RPMI8226 (cell line): ENCODE measurements around the gene C13orf46.

Source experiments
- DNase-seq: peaks from one replicate; pipeline ENCODE4 v3.0.0-alpha.2; 2015

C13orf46 gene

DNA sequence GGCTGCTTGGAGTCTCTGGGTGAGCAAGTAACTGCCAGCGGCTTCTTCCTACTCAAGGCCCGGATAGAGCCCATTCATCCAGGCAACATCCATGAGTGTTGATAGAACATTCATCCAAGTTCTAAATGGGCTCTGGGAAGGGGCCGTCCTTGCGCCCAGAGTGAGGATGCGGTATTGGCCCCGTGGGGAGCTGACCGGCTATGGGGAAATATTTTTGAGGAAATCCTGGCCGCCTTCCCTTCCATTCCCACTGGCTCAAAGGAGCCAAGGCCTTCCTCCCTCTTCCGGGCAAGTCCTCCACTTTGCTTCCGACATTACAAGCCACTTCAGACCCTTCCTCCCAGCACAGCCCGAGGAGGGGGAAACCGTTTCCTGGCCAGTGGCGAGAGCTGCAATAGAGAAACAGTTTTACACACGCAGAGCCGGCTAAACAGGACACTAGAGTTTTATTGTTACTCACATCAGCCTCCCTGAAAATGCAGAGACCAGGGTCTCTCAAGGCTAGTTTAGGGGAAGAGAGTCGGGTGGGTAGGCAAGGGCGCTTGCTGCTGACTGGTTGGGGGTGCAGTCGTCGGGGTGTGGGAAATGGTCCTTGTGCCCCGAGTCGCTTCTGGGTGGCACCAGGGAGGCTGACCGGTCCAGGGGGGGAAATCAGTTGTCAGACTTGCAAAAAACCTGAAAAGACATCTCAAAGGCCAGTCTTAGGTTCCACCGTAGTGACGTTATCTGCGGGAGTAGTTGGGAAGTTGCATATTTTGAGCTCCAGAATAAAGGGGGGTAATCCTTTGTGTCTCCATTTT lies 37.5 kb downstream of the C13orf46 start:
- DNase-seq, result no peak

DNA sequence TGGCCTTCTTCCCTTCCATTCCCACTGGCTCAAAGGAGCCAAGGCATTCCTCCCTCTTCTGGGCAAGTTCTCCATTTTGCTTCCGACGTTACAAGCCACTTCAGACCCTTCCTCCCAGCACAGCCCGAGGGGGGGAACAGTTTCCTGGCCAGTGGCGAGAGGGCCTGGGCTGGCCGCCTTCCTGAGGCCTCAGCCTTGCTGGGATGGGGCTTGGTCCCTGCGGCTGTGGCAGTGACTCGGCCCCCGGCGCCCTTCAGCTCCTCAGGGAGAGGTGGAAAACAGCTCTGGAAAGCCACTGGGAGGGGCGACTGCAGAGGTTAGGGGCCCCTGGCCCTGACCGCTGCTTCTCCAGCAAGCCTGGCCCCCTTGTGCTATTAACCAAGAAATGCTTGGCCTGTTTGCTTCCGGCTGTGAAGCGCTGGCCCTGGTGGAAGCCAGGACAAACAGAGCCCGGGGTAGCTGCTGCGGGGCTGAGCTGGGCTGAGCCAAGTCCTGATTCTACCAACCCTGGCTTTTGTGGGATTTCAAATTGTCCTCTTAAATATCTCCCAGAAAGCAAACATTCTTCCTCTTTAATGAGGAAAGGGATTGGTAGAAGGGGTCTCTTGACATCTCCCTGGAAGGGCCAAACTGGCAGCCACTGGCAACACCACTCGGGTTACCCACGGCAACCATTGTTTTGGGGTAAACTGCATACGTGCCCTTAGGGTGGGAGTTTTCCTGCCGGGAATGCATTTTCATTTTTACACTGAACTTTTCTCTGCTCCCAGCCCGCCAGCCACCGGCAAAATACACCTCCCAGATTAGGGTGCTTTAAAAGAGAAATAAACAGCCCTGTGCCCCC lies 38.7 kb downstream of the C13orf46 start:
- DNase-seq, result no peak

DNA sequence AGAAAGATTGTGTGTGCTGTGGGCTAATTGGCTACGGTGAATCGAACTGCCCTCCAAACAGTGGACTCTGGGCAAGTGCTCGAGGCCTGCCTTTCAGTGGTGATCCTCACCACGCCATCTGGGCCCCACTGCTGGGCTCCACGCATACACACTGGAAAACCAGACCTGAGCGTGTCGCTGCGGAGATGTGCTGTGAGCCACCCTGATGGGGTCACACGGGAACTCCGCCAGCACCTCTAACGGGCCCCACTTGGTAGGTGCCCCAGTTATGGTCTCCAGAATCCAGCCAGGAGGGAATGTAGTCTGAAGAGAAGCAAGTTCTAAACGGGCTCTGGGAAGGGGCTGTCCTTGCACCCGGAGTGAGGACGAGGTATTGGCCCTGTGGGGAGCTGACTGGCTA lies 39.3 kb downstream of the C13orf46 start:
- no peak for DNase-seq

DNA sequence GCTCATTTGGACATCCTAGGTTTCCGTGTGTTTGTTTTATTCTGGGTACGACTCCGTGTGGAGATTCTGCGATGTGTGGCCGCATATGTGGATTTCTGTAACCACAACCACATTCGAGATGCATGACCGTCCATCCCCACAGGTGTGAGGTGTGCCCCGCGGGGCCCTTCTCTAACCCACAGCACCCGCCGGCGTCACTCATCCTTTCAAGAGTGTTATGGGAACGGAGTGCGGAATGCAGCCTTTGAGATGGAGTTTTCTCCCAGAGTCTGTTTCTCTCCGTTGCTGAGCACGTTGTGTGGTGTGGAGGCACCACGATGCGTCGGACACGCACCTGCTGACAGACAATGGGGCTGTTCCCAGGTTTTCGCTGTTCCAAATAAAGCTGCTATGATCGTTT lies 40.0 kb downstream of the C13orf46 start:
- DNase-seq, result no peak

DNA sequence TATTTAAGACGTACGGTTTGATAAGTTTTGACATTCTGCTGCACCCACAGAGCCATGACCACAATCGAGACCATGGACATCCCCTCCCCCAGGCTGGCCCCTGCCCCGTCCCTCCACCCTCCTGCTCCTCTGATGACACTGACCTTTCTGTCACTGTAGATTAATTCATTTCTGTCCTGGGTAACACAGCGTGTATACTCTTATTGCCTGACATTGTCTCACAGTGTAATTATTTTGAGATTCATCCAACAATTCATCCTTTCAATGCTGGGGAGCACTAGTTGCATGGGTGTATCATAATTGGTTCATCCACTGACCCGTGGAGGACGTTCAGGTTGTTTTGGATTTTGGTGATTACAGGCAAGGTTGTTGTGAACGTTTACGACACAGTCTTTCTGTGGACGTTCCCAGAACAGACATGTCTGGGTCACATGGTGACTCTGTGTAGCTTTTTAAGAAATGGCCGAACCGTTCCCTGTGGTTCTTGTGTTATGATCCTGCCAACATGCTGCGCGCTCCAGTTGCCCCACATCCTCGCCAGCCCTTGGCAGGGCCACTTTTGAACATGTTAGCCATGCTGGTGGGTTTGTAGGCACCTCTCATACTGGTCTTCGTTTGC lies 41.9 kb downstream of the C13orf46 start:
- DNase-seq, result no peak

DNA sequence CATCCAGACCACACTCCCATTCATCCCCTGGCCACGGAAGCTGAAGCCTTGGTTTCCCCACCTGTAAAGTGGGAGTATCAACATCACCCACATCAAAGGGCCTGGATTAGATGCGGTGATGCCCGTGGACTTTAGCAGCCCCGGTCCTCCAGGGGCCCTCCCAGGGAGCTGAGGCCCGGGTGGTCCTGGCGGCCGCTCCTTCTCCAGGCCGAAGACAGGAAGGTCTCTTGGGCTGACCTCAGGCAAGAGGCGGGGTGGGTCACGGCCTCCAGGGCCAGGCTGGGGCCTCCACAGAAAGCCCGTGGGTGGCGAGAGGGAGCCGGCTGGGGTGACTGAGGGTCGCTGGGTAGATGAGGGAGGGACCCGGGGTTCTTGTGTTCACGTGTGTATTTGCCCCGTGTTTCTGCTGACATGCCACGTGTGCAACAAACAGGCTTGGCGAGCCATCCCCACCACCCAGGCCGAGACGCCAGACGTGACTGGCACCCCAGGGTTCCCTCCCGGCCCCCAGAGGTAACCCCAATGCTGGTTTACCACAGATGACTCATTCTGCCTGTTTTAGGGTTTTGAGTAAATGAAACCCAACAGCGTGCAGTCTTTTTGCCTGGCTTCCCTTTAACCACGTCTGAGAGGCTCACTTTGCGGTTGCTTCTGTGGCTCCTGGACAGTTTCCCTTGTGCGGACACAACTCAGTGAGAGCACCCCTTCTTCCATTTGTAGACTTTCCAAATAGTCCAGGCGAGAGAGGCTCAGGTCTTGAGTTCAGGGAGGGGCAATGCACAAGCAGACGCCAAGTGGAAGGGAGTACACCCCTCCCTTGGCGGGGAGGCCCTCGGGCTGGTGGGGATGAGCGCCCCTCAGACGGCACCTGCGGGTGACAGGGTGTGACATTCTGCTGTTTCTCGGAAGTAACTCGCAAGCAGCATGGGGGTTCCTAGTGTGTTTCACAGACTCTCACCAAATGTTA lies 42.9 kb downstream of the C13orf46 start:
- DNase-seq, result no peak

DNA sequence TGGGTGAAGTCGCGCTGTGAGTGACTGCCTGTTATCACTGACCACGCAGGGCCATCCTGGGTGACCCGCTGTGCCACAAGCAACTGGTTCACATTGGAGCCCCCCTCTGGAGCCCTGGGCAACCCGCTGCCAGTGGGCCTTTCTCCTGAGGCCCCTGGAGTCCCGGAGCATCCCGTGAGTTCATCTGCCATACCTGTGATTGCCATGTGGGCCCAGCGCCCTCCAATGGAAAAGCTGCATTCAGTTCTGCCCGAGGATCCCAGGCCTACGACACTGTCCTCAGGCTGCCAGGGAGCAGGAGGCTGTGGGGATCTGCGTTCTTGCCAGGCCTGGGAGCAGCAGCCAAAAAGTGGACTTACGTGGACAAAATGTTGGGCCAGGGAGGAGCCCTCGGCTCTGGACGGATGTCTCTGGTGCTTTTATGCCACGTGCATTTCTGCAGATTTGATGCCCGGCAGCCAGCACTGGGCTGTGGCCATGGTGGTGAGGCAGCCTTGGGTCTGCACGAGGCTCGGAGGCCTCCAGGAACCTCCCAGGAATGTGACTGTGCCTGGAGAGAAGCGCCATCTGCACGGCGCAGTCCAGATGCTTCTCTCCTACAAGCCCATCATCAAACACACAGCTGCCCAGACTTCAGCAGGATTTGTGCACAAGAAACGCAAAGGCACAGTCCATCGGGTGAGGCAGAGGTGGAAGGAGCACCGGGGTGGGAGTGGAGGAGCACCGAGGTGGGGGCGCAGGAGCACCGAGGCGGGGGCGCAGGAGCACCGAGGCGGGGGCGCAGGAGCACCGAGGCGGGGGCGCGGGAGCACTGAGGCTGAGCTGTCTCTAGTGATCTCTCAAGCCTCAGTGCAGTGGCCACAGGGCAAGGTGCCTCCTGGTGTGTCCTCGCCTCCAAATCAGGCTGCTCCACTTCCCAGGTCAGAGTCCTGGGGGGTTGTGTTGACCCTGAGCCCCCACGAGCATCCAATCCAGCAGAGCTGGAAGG lies 44.0 kb downstream of the C13orf46 start:
- no peak for DNase-seq

DNA sequence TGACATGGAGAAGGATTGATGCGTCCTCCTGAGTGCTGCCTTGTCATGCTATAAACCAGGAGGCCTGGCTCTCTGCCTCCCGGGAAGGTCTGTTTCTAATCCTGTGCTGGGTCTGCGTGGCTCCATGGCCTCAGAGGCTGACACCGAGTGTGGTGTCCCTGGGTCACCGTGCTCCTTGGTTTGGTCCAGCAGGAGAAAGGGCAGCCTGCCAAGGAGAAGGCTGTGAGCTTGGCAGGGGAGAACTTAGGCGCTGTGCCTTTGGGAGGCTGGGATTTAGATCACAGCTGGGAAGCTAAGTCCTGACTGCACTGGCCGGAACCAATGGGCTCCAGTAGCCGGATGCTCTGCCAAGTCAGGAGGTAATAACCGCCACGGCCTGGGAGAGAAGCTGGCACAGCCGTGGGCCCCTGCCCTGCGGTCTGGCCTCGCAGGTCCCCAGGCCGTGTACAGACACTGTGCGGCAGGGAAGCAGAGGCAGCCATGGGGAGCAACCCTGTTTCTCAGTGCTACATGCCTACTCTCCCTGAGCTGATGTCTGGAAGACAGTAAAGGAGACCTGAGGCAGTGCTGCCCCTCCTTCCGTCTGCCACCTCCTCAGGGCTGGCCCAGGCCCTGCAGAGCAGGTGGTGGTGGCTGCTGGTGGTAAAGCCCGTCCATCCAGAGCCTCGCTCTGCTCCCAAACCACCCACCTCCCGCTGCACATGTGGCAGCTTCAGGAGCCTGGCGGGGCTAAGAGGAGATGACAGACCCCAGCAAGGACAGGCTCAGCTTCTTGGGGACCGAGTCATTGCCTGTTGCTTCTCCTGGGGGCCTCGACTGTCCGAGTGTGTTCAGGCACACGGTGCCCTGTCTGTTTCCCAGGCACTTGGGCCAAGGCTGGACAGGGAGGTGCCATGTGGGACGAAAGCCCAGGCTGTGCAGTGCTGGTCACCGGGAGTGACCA lies 44.9 kb downstream of the C13orf46 start:
- DNase-seq, result no peak

DNA sequence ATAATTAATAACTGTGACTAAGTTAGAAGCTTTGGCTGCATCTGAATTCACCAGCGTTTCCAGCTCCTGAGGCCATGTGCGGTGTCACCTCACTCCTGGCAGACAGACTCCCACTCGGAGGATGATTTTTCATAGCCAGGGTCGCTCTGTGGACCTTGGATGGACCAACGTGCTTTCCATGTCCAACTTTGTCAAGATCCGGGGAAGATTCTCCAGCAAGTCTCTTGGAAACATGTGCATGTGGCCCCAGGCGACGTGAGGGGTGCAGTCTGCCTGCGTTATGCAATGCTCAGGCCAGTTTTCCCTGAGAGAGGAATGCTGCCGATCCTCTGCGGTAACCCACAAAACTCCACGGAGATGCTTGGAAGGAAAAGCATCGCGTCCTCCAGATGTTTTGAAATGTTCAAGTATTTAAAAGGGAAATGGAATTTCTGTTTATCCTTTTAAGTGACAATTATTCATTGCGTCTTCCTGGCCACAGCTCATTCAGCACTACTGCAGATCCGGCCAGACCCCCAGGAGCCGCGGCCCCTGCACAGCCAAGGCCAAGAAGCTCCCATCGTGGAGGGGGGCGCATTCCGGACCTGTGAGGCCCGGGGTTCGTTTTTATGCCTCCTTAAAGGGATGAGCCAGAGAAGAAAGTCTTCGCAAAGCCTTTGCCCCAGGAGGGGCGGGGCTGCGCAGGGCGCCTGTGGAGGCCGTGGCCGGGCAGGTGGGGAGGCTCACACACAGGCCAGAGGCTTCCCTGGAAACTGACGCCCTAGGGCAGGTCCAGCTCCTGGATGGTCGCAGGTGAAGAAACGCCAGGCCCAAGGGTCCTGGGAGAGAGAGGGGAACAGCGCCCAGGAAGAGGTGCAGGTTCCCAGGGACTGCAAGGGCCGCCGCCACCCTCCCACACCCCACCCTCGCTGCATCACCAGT lies 46.0 kb downstream of the C13orf46 start:
- DNase-seq, result no peak

DNA sequence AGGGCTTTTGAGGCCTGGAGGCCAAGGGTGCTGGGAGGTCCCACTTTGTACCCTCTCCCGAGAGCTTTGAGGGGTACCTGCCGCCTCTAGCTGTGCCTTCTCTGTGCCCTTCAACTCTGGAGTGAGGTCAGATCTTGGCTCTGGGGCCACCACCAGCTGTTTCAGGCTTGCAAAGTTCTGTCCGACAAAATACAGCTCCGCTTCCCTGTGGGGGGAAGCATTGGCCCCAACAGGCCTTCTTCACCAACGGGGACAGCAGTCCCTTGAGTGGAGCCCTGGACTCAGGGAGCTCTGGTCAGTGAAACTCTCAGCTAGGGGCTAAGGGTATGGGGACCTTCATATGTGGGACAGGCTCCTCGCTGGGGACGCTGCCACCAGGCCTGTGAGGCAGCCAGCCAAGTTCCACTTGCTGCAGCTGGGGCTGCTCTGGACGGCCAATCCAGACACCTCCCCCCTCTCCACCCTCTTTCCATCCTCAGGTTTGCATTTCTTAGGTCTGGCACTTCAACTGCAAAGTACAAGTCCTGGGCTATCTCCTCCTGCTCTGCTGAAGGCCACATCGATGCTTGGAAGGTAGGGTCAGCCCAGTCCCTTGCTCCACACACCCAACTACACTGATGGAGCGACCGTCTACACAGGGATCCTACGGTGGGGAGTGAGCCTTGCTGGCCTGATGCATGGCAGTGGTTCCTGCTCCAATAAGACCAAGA lies 46.8 kb downstream of the C13orf46 start:
- DNase-seq, result peak; percentile 71

DNA sequence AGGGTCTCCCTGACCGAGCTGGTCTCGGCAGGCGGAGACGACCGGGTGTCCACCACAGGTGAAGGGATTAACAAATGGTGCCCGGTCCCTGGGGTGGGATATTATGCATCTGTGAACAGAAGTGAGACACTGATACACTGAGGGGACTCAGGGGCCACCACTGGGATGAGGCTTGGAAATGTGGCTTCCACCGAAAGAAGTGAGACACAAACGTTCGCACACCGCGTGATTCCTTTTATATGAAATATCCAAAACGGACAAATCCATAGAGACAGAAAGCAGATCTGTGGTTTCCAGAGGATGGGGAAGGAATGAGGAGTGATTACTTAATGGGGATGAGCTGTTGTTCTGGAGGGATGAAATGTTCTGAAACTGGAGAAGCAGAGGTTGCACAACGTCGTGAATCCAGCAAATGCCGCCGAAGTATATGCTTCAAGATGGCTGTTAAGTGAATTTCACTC lies 47.5 kb downstream of the C13orf46 start:
- DNase-seq, result no peak

DNA sequence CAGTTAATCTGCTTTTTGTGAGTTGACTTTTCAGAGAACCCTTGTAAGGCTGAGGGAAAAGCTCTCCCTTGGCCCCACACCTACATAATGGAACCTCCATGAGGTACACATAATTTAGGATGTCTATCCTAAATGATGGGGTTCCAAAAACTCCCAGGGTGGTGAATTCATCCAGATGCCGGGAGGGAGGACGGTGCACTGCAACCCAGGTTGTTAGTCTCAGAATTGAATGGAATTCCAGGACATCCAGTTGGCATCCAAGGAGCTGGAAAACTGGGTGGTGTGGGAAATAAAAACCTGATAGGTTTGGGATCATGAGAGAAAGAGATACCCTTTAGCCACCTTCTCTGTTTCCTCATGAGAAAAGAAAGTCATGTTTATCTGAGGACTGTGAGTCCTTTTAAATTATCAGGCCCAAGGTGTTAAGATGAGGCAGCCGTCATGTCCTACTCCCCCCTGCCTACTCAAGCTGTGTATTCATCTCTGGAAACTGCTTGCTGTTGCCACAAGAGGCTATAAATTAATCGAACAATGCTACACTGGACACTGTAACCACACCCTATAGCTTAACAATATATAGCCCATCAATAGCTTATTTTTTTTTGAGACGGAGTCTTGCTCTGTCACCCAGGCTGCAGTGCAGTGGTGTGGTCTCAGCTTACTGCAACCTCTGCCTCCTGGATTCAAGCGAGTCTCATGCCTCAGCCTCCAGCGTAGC lies 49.5 kb downstream of the C13orf46 start:
- DNase-seq, result no peak

DNA sequence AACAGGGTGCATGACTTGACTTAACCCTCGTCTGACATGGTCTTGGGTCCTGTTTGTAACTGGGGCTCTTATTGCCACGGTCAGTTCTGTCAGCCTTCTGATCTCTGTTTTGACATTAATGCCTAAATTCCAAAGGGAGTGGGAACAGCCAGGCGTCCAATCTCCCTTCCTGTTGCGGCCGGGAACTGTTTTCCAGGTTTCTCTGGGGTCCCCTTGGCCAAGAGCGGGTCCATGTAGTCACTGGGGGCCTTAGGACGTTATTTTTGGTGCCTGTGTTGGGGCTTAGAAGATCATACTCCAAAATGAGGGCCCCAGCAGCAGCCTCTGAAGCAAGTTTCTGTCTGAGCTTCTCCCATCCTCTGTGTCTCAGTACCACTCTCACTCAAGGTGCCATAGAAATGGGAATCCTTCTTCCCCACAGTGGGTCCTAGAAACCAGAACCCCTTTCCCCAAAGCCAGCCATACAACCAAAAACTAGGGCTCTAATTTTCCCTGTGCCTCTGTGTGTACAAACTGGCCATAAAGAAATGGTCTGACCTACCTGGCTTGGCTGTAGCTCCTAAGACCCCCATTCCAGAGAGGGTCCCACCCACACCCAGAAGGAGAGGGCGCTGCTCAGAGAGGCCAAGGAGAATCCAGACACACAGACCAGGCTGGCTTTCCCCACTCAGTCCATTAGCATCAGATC lies 50.4 kb downstream of the C13orf46 start:
- no peak for DNase-seq

DNA sequence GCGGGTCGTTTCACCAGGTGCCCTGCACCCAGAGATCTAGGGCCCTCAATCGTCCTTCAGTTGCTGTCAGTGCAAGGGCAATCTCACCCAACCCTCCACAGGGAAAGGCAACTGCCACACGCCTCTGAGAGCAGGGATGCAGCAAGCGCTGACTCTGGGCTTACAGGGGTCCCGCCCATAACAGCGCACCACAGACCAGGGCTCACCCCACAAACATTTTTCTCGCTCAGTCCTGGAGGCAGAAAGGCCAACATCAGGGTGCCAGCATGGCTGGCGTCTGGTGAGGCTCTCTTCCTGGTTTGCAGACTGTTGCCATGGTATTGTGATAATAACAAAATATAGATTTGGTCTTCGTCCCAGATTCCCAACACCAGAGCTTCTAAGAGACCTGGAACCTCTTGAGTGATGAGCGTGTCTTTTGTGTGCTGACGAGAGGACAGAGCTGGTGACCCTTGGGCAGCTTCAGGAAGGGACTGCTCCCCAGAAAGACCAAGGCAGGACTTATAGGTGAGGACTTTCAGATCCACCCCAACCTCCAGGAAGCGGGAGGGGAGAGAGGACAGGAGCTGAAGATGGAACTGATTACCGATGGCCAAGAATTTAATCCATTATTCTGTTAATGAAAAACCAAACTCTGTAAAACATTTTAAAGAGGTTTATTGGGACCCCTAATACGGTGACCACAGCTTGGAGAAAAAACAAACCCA lies 51.3 kb downstream of the C13orf46 start:
- DNase-seq, result no peak

DNA sequence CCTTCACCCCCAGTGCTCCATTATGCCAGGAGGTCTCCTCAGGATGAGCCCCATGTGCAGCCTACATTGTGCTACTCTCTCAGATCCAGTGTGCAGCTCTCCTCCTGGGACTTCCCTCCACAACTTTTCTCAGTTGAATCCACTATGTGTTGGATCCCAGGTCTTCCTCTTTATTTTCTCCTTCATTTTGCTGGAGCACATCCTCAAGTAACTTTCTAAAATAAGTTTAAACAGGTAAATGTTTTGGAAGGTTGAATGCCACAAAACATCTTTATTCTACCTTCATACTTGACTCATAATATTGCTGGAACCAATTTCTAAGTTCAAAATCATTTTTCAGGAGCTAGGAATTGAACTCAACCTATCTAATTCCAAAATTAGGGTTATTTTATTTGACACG lies 52.1 kb downstream of the C13orf46 start:
- DNase-seq, result no peak

DNA sequence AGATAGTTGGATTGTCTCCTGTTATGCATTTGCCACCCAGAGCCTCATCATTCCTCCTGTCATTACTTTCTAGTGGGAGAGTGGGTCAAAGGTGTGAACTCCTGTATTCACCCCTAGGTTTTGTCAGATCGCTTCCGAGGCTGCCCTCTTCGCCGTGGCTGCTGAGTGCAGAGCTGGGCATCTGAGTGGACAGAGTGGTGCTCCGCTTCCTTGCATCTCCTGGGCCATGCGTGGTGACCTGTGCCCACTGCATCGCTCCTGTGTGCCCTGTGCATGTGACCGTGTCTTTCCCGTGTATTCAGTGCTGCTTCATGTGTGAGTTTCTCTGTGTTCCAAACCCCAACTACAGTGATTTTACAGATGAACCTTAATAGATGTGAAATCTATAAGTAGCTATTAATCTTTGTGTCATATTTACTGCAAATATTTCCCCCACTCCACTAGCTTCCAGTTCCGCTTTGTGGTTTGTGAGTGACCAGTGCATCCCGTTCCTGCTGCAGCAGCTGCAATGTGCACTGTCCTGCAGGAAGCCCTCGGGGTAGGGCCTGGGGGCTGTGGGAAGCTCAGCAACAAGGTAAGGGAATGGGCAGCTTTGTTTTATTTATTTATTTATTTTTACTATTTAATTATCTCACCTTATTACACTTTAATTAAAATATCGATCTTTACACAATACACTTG lies 53.1 kb downstream of the C13orf46 start:
- DNase-seq, result no peak
